AG09319 (cell line): Measurements from ENCODE around the gene ATP6AP2.

Experiments
- DNase-seq: peaks from one replicate; pipeline ENCODE4 v3.0.0-alpha.2; 2010; ENCODE audit warnings: low read depth; ENCODE audit errors: extremely low read depth
- TF ChIP-seq, protein P1 (sequence below): IDR thresholded peaks from 2 replicates; pipeline ENCODE4 v1.5.1; 2011; ENCODE audit warnings: low read depth, mild to moderate bottlenecking, inconsistent platforms, low read length, moderate library complexity

ATP6AP2 gene

DNA sequence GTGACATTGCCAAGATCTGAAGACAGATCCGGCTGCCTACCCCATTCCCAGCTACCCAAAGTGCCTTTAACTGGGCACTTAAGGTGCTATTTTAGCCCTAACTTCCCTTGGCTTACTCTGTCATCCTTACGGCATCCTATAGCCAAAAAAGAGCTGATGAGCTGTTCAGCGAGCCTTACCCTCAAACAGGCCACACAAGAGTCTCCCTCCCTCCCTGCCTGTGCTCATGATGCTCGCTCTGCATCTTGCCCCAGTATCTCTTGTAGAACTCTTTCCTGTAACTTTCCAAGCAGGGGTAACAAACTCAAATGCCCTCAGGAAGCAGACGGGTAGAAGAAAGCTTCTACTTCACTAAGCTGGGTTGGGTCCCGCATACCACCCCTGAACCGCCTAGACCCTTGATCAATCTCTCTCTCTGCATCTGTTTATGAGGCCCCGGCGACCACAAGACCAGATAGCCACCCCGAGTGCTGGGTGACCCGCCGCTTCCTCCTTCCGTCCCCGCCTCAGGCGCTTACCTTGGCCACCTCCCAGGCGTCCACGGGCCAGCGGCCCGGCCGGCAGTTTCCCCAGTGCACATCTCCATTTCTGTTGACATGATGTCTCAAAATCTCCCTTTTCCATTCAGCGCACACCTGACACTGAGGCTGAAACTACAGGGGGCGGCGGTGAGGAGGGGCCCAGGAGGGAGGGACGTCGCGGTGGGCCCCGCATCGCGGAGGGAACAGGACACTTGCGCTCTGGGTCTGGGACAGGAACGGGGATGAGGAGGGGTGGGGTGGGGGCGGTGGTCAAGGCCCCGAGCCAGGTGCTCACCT lies 65.9 kb downstream of the ATP6AP2 start:
- TF ChIP-seq, protein P1, sequence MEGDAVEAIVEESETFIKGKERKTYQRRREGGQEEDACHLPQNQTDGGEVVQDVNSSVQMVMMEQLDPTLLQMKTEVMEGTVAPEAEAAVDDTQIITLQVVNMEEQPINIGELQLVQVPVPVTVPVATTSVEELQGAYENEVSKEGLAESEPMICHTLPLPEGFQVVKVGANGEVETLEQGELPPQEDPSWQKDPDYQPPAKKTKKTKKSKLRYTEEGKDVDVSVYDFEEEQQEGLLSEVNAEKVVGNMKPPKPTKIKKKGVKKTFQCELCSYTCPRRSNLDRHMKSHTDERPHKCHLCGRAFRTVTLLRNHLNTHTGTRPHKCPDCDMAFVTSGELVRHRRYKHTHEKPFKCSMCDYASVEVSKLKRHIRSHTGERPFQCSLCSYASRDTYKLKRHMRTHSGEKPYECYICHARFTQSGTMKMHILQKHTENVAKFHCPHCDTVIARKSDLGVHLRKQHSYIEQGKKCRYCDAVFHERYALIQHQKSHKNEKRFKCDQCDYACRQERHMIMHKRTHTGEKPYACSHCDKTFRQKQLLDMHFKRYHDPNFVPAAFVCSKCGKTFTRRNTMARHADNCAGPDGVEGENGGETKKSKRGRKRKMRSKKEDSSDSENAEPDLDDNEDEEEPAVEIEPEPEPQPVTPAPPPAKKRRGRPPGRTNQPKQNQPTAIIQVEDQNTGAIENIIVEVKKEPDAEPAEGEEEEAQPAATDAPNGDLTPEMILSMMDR: no peak
- no peak for DNase-seq

DNA sequence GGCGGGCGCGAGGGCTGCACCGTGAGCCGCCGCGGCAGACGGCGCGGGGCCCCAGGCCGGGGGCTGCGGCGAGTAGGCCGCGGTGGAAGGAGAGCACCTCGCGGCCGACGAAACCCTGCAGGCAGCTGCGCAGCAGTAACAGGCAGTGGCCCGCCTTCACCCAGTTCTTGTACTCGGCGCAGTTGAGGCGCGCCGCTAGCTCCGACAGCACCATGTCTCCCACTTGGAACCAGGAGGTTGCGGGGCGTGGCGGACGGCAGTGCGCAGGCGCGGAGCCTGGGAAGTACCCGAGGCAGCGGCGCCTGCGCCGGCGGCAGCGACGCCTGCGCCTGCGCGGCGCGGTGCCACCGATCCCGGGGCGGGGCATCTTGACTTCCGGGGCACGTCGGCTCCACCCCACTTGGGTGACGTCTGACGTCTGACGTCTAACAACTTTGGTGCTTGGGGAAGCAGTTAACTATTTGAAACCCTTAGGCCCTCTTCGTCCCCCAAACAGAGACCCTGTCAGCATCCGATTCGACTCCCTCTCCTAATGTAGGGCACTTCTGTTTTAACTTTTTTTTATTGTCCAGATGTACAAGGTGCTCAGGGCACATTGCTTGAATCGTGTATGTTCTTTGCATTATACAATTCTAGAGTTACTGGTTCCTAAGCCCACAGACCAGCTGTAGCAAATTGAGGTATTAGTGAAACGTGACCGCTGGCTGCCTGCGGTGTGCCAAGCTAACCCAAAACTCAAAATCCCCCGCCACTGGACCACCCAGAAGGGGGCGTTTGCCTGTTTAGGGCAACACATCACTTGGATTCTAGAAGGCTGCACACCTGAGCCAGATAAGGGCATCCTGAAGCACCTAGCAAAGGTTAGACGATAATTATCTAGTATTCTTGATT lies 66.8 kb downstream of the ATP6AP2 start, which contains the start of gene CXorf38:
TSS of gene CXorf38 (minus strand) at position 255 of the 891 bp plus-strand sequence. CDS start at position 214, 41 bp downstream.
- TF ChIP-seq, protein P1: peak; percentile 14
- DNase-seq: peak; percentile 74

GRCh38 chrX:40651620-40652223 lies 71.0 kb downstream of the ATP6AP2 start:
- TF ChIP-seq, protein P1: peak; percentile 66
- peak; percentile 34 for DNase-seq

- no peak for DNase-seq
- TF ChIP-seq, protein P1: no peak
These were observed 71.9 kb downstream of the ATP6AP2 start for GRCh38 chrX:40652664-40653063.

DNA sequence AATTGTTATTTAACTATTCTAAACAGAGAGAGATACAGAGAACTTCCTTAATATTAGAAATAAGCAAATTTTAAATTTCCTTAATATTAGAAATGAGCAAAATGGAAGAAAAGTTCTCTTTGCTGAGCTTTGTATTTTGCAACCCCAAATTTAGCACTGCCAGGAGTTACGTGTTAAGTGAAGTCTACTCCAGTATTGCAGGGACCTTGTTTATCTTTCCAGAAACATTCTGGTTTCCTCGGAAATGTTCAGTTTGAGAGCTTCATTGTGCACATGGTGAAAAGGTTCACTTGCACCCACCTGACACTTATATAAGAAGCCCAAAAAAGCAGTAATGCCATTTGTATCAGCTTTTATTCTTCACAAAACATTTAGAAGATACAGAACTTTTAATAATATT lies 72.8 kb downstream of the ATP6AP2 start:
- TF ChIP-seq, protein P1: no peak
- DNase-seq: no peak
